OCI-LY7 (cell line): ENCODE data around the gene GDF3.

Experiments
- EZH2phosphoT487 ChIP-seq: fragments of 200-600 bp; sonication (generic); IDR thresholded peaks from 2 replicates; pipeline ENCODE4 v1.6.1; 2018; ENCODE audit warnings: low read depth, borderline replicate concordance, mild to moderate bottlenecking, mixed run types, antibody characterized with exemption, low read length, moderate library complexity, mixed read lengths
- TF ChIP-seq, protein P1 (sequence below): fragments of 200-600 bp; sonication (generic); conservative IDR thresholded peaks from 2 replicates; pipeline ENCODE4 v1.5.1; 2014; ENCODE audit warnings: mild to moderate bottlenecking, antibody characterized with exemption, low read length, moderate library complexity, mixed read lengths

DNA sequence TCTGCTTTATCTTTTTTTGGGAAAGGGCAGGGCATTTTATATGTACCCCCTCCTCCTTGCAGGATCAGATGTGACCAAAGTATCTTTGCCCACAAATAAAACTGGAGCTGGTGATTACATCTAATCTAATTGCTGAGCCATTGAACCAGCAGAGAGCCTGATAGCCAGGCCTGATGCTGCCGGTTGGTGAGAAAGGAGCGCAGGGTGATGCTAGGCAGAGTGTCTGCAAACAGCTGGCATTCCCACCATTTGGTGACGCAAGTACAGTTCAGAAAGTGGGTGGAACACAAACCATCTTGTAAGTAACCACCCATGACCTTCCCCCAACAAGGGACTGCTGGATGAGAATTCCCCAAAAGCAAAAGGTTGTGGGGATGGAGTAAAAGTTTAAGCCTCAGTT, 28.4 kb upstream of the GDF3 start:
- TF ChIP-seq, protein P1, sequence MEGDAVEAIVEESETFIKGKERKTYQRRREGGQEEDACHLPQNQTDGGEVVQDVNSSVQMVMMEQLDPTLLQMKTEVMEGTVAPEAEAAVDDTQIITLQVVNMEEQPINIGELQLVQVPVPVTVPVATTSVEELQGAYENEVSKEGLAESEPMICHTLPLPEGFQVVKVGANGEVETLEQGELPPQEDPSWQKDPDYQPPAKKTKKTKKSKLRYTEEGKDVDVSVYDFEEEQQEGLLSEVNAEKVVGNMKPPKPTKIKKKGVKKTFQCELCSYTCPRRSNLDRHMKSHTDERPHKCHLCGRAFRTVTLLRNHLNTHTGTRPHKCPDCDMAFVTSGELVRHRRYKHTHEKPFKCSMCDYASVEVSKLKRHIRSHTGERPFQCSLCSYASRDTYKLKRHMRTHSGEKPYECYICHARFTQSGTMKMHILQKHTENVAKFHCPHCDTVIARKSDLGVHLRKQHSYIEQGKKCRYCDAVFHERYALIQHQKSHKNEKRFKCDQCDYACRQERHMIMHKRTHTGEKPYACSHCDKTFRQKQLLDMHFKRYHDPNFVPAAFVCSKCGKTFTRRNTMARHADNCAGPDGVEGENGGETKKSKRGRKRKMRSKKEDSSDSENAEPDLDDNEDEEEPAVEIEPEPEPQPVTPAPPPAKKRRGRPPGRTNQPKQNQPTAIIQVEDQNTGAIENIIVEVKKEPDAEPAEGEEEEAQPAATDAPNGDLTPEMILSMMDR = no peak
- no peak for TF ChIP-seq EZH2phosphoT487
